Measurements from ENCODE around the gene CBFA2T2. TPM values are rescaled to one million over a fixed set of nuclear protein-coding genes. Genes with fewer than 3 reads are reported as not detected.

CBFA2T2 gene
- total RNA-seq, 2 donors from 2014 or later, result 10.6 to 12.5 TPM

- DNase-seq (no peak), ATAC-seq (no peak)
- intact Hi-C loops (cut with DNase I), result no loop called here
- 93 to 100% methylated on average over 3 of the region's 3 CpGs for WGBS, 2 donors
- Histone ChIP-seq H3K4me3 (no peak overlapping the region), H3K27me3 (no peaks in the 10 kb centered on the region), H3K36me3 (replicated peaks in 1 of 2; ENCODE audit: insufficient read depth in 1 of 2, low read depth in 2 of 2) (peaks cover 0 to 4% of the 10 kb centered on the region in 2 donors), H3K4me1 (peaks cover 12% of the 10 kb centered on the region), H3K27ac (no peak overlapping the region), H3K9me3 (peaks cover 0 to 3% (median 0%) of the 10 kb centered on the region in 3 donors)
- TF ChIP-seq POLR2A (IDR thresholded peaks at IDR 0.05), result no peak
- TF ChIP-seq CTCF (IDR thresholded peaks at IDR 0.05), result no peak
These were observed 116.3 kb downstream of the CBFA2T2 start for GRCh38 chr20:33606118-33606771.

- DNase-seq (no peak), ATAC-seq (no peak)
- no peaks in the 10 kb centered on the region for H3K27me3 ChIP-seq
- WGBS, 2 donors, result 89 to 94% methylated on average over 2 of the region's 2 CpGs
- intact Hi-C loops (cut with DNase I), result no loop called here
- no peaks in the 10 kb centered on the region for H3K4me1 ChIP-seq
- H3K9me3 ChIP-seq, result no peaks in the 10 kb centered on the region
- no peak overlapping the region for H3K4me3 ChIP-seq
- H3K27ac ChIP-seq, result no peak overlapping the region
- TF ChIP-seq CTCF (IDR thresholded peaks at IDR 0.05), result no peak
- no peak for TF ChIP-seq POLR2A (IDR thresholded peaks at IDR 0.05)
- peaks cover 0 to 4% of the 10 kb centered on the region in 2 donors for H3K36me3 ChIP-seq (replicated peaks in 1 of 2; ENCODE audit: insufficient read depth in 1 of 2, low read depth in 2 of 2)
These were observed 119.6 kb downstream of the CBFA2T2 start for GRCh38 chr20:33609504-33609903.

GRCh38 chr20:33611106-33611505 is 121.2 kb downstream of the CBFA2T2 start:
- Histone ChIP-seq H3K27ac (no peak overlapping the region), H3K4me1 (no peaks in the 10 kb centered on the region), H3K36me3 (replicated peaks in 1 of 2; ENCODE audit: insufficient read depth in 1 of 2, low read depth in 2 of 2) (peaks cover 0 to 4% of the 10 kb centered on the region in 2 donors), H3K4me3 (no peak overlapping the region), H3K27me3 (no peaks in the 10 kb centered on the region), H3K9me3 (no peaks in the 10 kb centered on the region)
- ATAC-seq, result no peak
- intact Hi-C loops (cut with DNase I), result no loop called here
- TF ChIP-seq CTCF (IDR thresholded peaks at IDR 0.05) (no peak), POLR2A (IDR thresholded peaks at IDR 0.05) (no peak)
- WGBS, 2 donors, result 96 to 100% methylated on average over 4 to 5 of the region's 5 CpGs
- DNase-seq, result no peak

GRCh38 chr20:33612001-33612400 is 122.1 kb downstream of the CBFA2T2 start:
- no peak overlapping the region for H3K27ac ChIP-seq
- H3K9me3 ChIP-seq, result no peaks in the 10 kb centered on the region
- DNase-seq (no peak), ATAC-seq (no peak)
- H3K36me3 ChIP-seq (replicated peaks in 1 of 2; ENCODE audit: insufficient read depth in 1 of 2, low read depth in 2 of 2), result peaks cover 0 to 4% of the 10 kb centered on the region in 2 donors
- H3K4me3 ChIP-seq, result no peak overlapping the region
- intact Hi-C loops (cut with DNase I), result no loop called here
- no peaks in the 10 kb centered on the region for H3K27me3 ChIP-seq
- no peaks in the 10 kb centered on the region for H3K4me1 ChIP-seq
- TF ChIP-seq POLR2A (IDR thresholded peaks at IDR 0.05) (no peak), CTCF (IDR thresholded peaks at IDR 0.05) (no peak)
- 61 to 67% methylated on average over 4 of the region's 4 CpGs for WGBS, 2 donors
